Activated T-cell treated with anti-CD3 and anti-CD28 coated beads, Interleukin-2, amount 50 U/mL, for 72 hours (primary cell): ENCODE data around the gene KIF26B. TPM values are rescaled to one million over a fixed set of nuclear protein-coding genes. Genes with fewer than 3 reads are reported as not detected.
"Not testable (repeated sequence)": the region's sequence is repeated elsewhere in the genome, so short reads cannot be mapped to it uniquely, and the experiment has no call there.

ENCODE experiments used
- ATAC-seq, 2 donors: fragments of 150-1000 bp; cut with Tn5 transposase; replicated peaks in 1 of 2; 2 replicates each; pipeline ENCODE4 v1.10.0; 2021; ENCODE audit warnings: moderate library complexity in 2 of 2, mild to moderate bottlenecking in 1 of 2
- DNase-seq, 2 donors: peaks; one replicate each; pipeline ENCODE4 v3.0.0; 2021 to 2022; ENCODE audit warnings: mixed read lengths in 1 of 2
- H3K27ac Mint-ChIP-seq: one replicate; pipeline ENCODE4 v1.8.0; 2022; ENCODE audit warnings: mild to moderate bottlenecking, moderate library complexity, mixed read lengths
- H3K27me3 Mint-ChIP-seq: one replicate; pipeline ENCODE4 v1.8.0; 2022; ENCODE audit warnings: low read depth, mixed read lengths
- H3K36me3 Mint-ChIP-seq, 2 donors: one replicate each; pipeline ENCODE4 v1.8.0; 2022; ENCODE audit warnings: mixed read lengths in 2 of 2, mild to moderate bottlenecking in 1 of 2; ENCODE audit not compliant: insufficient read depth in 2 of 2
- H3K4me1 Mint-ChIP-seq: one replicate; pipeline ENCODE4 v1.8.0; 2022; ENCODE audit warnings: low read depth, mixed read lengths
- H3K4me3 Mint-ChIP-seq, 2 donors: one replicate each; pipeline ENCODE4 v1.8.0; 2022; ENCODE audit warnings: mild to moderate bottlenecking in 2 of 2, mixed read lengths in 2 of 2, moderate library complexity in 2 of 2
- H3K9me3 Mint-ChIP-seq, 2 donors: one replicate each; pipeline ENCODE4 v1.8.0; 2022; ENCODE audit warnings: mixed read lengths in 2 of 2
- total RNA-seq, 2 donors: library from RNA; stranded (reverse); gene quantifications; one replicate each; pipeline ENCODE4 v1.2.3, GENCODE V29; 2022

Gene KIF26B
- total RNA-seq, 2 donors from 2014 or later, result 0.25 to 0.34 TPM

GRCh38 chr1:245301921-245302320, 147.1 kb downstream of the KIF26B start:
- DNase-seq (no peak), ATAC-seq (no peak)
- H3K36me3 Mint-ChIP-seq, result no peaks in the 10 kb centered on the region
- H3K27ac Mint-ChIP-seq, result no peak overlapping the region
- no peaks in the 10 kb centered on the region for H3K4me1 Mint-ChIP-seq
- H3K9me3 Mint-ChIP-seq, result no peaks in the 10 kb centered on the region
- peaks cover 4% of the 10 kb centered on the region for H3K27me3 Mint-ChIP-seq
- H3K4me3 Mint-ChIP-seq, result no peak overlapping the region

GRCh38 chr1:245304698-245305097, 149.9 kb downstream of the KIF26B start:
- no peak overlapping the region for H3K4me3 Mint-ChIP-seq

GRCh38 chr1:245306020-245306419, 151.2 kb downstream of the KIF26B start:
- no peaks in the 10 kb centered on the region for H3K27me3 Mint-ChIP-seq
- no peaks in the 10 kb centered on the region for H3K9me3 Mint-ChIP-seq
- ATAC-seq, result no peak
- no peak for DNase-seq
- H3K4me1 Mint-ChIP-seq, result peaks cover 8% of the 10 kb centered on the region
- no peak overlapping the region for H3K27ac Mint-ChIP-seq
- H3K36me3 Mint-ChIP-seq, result no peaks in the 10 kb centered on the region
- no peak overlapping the region for H3K4me3 Mint-ChIP-seq

More at GRCh38 chr1:245304698-245305097, 149.9 kb downstream of the KIF26B start:
- Mint-ChIP-seq H3K4me1 (no peaks in the 10 kb centered on the region), H3K9me3 (no peaks in the 10 kb centered on the region), H3K27me3 (peaks cover 3% of the 10 kb centered on the region), H3K27ac (no peak overlapping the region), H3K36me3 (no peaks in the 10 kb centered on the region)
- ATAC-seq, result no peak
- no peak for DNase-seq

- Mint-ChIP-seq H3K27ac (no peak overlapping the region), H3K9me3 (no peaks in the 10 kb centered on the region), H3K27me3 (no peaks in the 10 kb centered on the region), H3K4me1 (peaks cover 11% of the 10 kb centered on the region), H3K4me3 (no peak overlapping the region), H3K36me3 (no peaks in the 10 kb centered on the region)
- no peak for ATAC-seq
- DNase-seq, result no peak
These were observed 152.0 kb downstream of the KIF26B start for GRCh38 chr1:245306628-245307410.

DNA sequence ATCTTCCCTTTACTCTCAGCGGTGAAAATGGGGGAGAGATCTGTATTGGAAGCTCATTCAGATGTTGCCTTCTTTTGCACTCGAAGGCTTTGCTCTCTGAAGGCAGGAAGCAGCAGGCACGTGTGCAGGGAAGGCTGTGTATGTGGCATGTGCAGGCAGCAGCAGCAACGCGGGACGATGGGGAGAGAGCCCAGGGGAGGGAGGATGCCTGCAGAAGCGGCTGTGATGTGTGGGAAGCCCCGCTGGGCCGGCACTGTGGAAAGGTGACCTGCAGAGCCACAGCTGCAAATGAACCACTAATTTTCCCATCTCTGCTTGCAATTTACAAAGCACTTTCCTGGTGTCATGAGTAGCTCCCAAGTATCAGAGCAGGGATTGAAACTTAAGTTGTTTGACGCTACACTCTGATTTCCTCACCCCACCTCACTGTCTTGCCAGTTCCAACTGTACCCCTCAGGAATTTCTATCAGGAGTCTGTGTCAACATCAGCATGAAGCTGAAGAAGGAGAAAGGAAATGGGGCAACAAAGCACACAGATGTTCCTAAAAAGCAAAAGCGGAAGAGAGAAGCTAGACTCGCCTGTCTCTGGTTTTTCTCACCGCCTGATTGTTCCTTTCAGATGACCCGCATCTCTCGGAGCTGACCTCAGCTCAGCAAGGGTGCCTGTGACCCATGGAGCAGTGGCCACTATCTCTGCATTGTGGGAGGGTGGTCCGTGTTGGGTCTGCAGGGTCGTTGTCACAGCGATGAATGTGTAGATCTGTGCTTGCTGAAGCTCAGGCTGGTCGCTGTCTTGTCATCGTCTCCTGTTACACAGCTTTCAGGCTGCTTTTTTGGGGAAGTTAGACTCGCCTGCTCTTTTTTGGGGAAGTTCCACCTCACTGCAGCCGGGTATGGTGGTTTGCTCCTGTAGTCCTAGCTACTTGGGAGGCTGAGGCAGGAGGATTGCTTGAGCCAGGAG, 156.1 kb downstream of the KIF26B start:
- H3K27ac Mint-ChIP-seq, result no peak overlapping the region

DNA sequence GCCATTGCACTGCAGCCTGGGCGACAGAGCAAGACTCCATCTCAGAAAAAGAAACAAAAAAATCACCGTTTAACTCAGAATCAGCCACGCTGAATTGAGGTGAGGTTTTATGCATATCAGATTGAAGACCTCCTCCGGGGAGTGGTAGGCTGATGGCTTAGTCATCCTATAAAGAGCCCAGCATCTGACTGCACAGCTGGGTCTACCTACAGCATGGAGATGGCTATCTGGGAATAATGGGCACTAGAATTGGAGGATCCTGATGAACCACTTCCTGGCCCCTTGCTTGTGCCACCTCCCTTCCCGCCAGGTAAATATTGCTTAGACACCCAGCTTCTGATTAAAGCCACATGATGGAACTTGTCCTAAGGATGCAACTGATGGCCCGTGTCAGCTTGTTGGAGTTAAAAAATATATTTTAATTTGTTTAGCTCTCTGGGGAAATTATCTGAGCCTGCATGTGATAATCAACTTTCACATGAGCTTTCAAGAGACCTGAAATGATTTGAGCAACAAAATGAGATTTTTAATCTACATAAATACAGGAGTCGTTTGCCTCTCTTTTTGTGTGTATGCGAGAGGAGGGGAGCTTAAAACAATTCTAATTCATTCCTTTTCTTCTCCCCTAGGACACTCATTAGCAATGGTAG, 157.2 kb downstream of the KIF26B start:
- H3K36me3 Mint-ChIP-seq, result no peaks in the 10 kb centered on the region
- peaks cover 11% of the 10 kb centered on the region for H3K4me1 Mint-ChIP-seq
- H3K27me3 Mint-ChIP-seq, result no peaks in the 10 kb centered on the region
- H3K4me3 Mint-ChIP-seq, result no peak overlapping the region
- ATAC-seq (no peak), DNase-seq (no peak)
- H3K9me3 Mint-ChIP-seq, result no peaks in the 10 kb centered on the region
- H3K27ac Mint-ChIP-seq, result no peak overlapping the region

More for the DNA sequence above, 156.1 kb downstream of the KIF26B start:
- DNase-seq (peak in 1 of 2 donors; percentile 3), ATAC-seq (peak; percentile 34 to 39)
- peak overlapping the region; percentile 76 to 78 for H3K4me3 Mint-ChIP-seq
- H3K9me3 Mint-ChIP-seq, result no peaks in the 10 kb centered on the region
- no peaks in the 10 kb centered on the region for H3K27me3 Mint-ChIP-seq
- peaks cover 11% of the 10 kb centered on the region for H3K4me1 Mint-ChIP-seq
- no peaks in the 10 kb centered on the region for H3K36me3 Mint-ChIP-seq

- ATAC-seq (no peak), DNase-seq (no peak)
- Mint-ChIP-seq H3K9me3 (no peaks in the 10 kb centered on the region), H3K27ac (no peak overlapping the region), H3K27me3 (no peaks in the 10 kb centered on the region), H3K4me1 (peaks cover 11% of the 10 kb centered on the region), H3K4me3 (no peak overlapping the region), H3K36me3 (no peaks in the 10 kb centered on the region)
These were observed 158.8 kb downstream of the KIF26B start for GRCh38 chr1:245313576-245313975.

DNA sequence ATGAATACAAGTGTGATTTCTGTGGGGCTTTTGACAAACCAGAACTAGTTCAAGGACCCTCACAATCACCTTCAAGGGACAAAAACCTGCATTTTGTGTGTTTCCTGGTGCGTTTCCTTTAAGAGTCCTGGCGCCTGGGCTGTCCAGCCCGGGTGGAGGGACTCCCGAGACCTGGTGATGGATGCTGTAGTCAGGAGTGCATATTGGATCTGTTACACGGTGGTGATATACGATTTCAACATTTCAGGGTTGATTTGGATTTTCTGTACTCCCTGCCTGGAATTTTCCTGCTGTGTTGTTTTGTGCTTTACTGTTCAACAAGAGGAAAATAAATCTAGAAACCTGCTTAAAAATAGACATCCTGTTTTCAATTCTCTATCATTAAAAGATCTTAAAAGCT, 162.0 kb downstream of the KIF26B start:
- Mint-ChIP-seq H3K27me3 (no peaks in the 10 kb centered on the region), H3K4me1 (no peaks in the 10 kb centered on the region), H3K27ac (no peak overlapping the region), H3K36me3 (no peaks in the 10 kb centered on the region), H3K9me3 (no peaks in the 10 kb centered on the region), H3K4me3 (no peak overlapping the region)
- ATAC-seq, result no peak
- no peak for DNase-seq

DNA sequence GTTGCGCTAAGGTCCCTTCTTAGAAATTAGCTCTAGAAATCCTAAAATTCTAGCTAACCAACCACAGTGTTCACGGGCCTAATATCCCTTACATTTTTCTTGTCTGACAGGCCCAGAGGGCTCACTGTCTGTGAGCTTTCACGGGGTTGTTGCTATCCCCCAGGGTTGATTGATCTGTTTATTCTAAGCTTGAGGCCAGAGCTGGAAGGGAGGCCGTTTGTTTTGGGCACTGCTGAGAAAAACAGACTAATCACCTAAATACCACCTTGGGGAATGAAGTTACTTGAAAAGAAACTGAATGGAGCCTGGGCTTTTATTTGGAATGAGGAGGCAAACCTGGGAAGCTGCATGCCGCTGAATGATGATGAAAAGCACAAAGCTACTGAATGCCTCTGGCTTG, 162.4 kb downstream of the KIF26B start:
- Mint-ChIP-seq H3K36me3 (no peaks in the 10 kb centered on the region), H3K27ac (no peak overlapping the region), H3K4me3 (no peak overlapping the region), H3K9me3 (no peaks in the 10 kb centered on the region), H3K4me1 (no peaks in the 10 kb centered on the region), H3K27me3 (peaks cover under 1% of the 10 kb centered on the region)
- ATAC-seq (no peak), DNase-seq (no peak)

DNA sequence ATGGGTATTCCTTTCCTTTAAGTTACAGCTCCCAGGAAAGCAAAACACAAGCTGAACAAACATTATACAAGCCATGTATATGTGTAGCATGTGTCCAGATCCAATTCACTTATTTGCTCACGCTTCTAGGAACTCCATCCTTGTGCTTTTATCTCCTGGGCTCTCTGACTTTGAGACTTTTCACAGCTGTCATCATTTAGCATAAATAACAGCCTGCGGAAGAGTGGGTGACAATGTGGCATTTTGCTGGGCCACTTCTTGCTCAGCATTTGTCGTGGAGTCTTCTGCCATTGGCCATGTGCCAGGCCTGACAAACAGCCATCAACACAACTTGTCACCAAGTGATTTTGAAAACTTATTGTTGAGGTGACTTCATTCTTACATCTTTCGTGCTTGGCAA, 164.3 kb downstream of the KIF26B start:
- Mint-ChIP-seq H3K36me3 (no peaks in the 10 kb centered on the region), H3K27ac (no peak overlapping the region), H3K4me1 (peaks cover 5% of the 10 kb centered on the region), H3K4me3 (no peak overlapping the region), H3K9me3 (no peaks in the 10 kb centered on the region), H3K27me3 (peaks cover 12% of the 10 kb centered on the region)
- DNase-seq (no peak), ATAC-seq (no peak)

DNA sequence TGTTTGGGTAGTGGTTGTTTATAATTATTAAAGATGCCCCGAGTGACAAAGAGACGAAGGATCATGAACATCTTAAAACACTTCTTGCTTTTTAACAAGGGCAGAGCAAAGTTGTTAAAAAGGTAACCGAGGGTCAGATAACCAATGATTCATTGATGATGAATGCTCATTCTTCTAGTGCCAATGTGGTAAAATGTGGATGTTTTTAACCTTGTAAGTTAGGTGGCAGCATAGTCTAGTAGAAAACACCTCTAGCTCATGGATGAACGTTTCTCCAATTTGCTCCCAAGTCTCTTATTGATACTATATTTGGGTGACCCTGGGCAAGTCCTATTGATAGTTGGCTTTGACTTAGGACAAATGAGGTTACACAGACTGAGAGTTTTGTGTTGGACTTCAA, 167.9 kb downstream of the KIF26B start:
- no peaks in the 10 kb centered on the region for H3K9me3 Mint-ChIP-seq
- ATAC-seq, result no peak
- no peak overlapping the region for H3K27ac Mint-ChIP-seq
- no peaks in the 10 kb centered on the region for H3K36me3 Mint-ChIP-seq
- no peak for DNase-seq
- no peak overlapping the region for H3K4me3 Mint-ChIP-seq
- peaks cover 22% of the 10 kb centered on the region for H3K27me3 Mint-ChIP-seq
- peaks cover 5% of the 10 kb centered on the region for H3K4me1 Mint-ChIP-seq

GRCh38 chr1:245323765-245324164, 169.0 kb downstream of the KIF26B start:
- not testable (repeated sequence) for DNase-seq
- H3K27me3 Mint-ChIP-seq, result peaks cover 32% of the 10 kb centered on the region

More at GRCh38 chr1:245323765-245324164, 169.0 kb downstream of the KIF26B start:
- H3K4me1 Mint-ChIP-seq, H3K9me3 Mint-ChIP-seq, H3K27ac Mint-ChIP-seq, H3K4me3 Mint-ChIP-seq, H3K36me3 Mint-ChIP-seq, ATAC-seq: not testable (repeated sequence)
